Hematopoietic multipotent progenitor cell treated with erythropoietin and hydrocortisone succinate and interleukin-3 and kit ligand, for 6 days (in vitro differentiated cells): ENCODE data around the gene NOS1.
A peak's percentile ranks its signal among the peaks of the same experiment; 100 is the strongest.
"Not testable (repeated sequence)": the region's sequence is repeated elsewhere in the genome, so short reads cannot be mapped to it uniquely, and the experiment has no call there.

Experiments
- DNase-seq: peaks from one replicate; pipeline ENCODE4 v3.0.0-alpha.2; 2015

NOS1 gene

GRCh38 chr12:117255386-117255785, 106.0 kb downstream of the NOS1 start:
- DNase-seq, result no peak

- no peak for DNase-seq
Observed at GRCh38 chr12:117243488-117243887, 117.9 kb downstream of the NOS1 start.

GRCh38 chr12:117241697-117242096, 119.7 kb downstream of the NOS1 start:
- DNase-seq, result no peak

- no peak for DNase-seq
Observed at GRCh38 chr12:117240081-117240755, 121.2 kb downstream of the NOS1 start.

GRCh38 chr12:117236456-117237001, 124.9 kb downstream of the NOS1 start:
- peak; percentile 84 for DNase-seq

GRCh38 chr12:117235261-117235660, 126.2 kb downstream of the NOS1 start:
- DNase-seq, result no peak

GRCh38 chr12:117234441-117234840, 127.0 kb downstream of the NOS1 start:
- DNase-seq, result no peak

- no peak for DNase-seq
Observed at GRCh38 chr12:117231750-117232149, 129.7 kb downstream of the NOS1 start.

GRCh38 chr12:117228239-117228638, 133.2 kb downstream of the NOS1 start:
- no peak for DNase-seq

GRCh38 chr12:117227000-117227653, 134.3 kb downstream of the NOS1 start:
- DNase-seq, result no peak

- DNase-seq, result no peak
Observed at GRCh38 chr12:117226505-117226904, 134.9 kb downstream of the NOS1 start.

- DNase-seq, result no peak
Observed at GRCh38 chr12:117225179-117225578, 136.2 kb downstream of the NOS1 start.

GRCh38 chr12:117220947-117221346, 140.5 kb downstream of the NOS1 start:
- not testable (repeated sequence) for DNase-seq

- DNase-seq, result no peak
Observed at GRCh38 chr12:117218149-117218548, 143.3 kb downstream of the NOS1 start.

GRCh38 chr12:117216686-117217085, 144.7 kb downstream of the NOS1 start:
- no peak for DNase-seq

GRCh38 chr12:117214797-117215196, 146.6 kb downstream of the NOS1 start:
- DNase-seq, result no peak

GRCh38 chr12:117213295-117213808, 148.1 kb downstream of the NOS1 start:
- no peak for DNase-seq

- peak; percentile 83 for DNase-seq
Observed at GRCh38 chr12:117212563-117213190, 148.7 kb downstream of the NOS1 start.

GRCh38 chr12:117210266-117210918, 151.0 kb downstream of the NOS1 start:
- no peak for DNase-seq

- no peak for DNase-seq
Observed at GRCh38 chr12:117209626-117210025, 151.8 kb downstream of the NOS1 start.

GRCh38 chr12:117208811-117209455, 152.5 kb downstream of the NOS1 start:
- no peak for DNase-seq

- no peak for DNase-seq
Observed at GRCh38 chr12:117208206-117208605, 153.2 kb downstream of the NOS1 start.

- DNase-seq, result no peak
Observed at GRCh38 chr12:117207675-117208074, 153.8 kb downstream of the NOS1 start.
